Measurements from ENCODE around the gene LAMA5.

LAMA5 gene

GRCh38 chr20:62365814-62366369 lies 1.2 kb downstream of the LAMA5 start:
- Histone ChIP-seq H3K4me3 (IDR thresholded peaks at IDR 0.05; ENCODE audit: insufficient read depth, low read depth, low read length) (no peak overlapping the region), H3K27me3 (ENCODE audit: insufficient read depth, low read depth) (peaks cover 16% of the 10 kb centered on the region), H4K20me1 (ENCODE audit: insufficient read depth) (no peaks in the 10 kb centered on the region), H3K4me1 (ENCODE audit: low read depth, poor library complexity, severe bottlenecking) (peaks cover 32% of the 10 kb centered on the region), H2AFZ (ENCODE audit: low read depth) (peak overlapping the region; percentile 82; the same call in 1 of the 2 replicates), H3K27ac (no peak overlapping the region), H3K4me2 (peak overlapping the region; percentile 90), H3K36me3 (ENCODE audit: insufficient read depth) (no peaks in the 10 kb centered on the region), H3K9ac (peak overlapping the region; percentile 58; the same call in 1 of the 2 replicates), H3K79me2 (ENCODE audit: insufficient read depth, low read depth) (no peaks in the 10 kb centered on the region; the same call in 1 of the 2 replicates)
- no peak for TF ChIP-seq CTCF (conservative IDR thresholded peaks at IDR 0.05; ENCODE audit: low read depth, low read length)

DNA sequence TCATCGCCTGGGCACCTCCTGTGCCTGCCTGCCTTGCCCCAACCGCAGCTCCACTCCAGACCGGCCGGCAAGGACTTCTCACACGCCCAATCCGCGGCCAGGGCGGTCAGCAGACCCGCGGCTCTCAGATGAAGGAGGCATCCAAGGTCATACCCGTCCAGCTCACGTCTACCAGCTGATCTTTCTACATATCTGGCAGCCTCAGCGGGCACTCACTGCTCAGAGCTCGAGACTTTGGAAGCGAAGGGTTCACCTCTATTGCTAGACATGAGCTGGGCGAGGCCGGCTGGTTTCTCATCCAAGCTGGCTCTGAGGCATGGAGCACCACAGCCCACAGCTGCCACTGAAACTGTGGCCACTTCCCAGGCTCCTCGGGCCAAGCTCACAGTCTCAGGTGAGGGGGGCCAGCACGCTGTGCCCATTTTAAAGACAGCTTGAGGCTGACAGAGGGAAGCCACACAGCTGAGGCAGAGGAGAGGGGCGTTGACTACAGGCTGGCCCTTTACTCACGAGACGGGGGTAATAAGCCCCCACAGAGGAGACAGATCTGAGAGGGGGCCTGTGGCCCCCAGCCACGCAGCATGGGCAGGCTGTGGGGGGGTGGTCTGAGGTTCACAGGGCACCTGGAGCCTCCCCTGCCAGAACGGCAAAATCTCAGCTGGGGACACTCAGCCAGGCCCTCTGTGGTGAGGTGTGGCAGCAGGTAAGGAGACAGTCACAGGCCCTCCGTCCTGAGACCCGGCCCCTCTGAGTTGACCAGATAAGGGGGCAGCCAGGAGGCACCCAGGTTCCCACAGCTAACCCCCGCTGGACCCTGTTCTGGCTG lies 2.0 kb downstream of the LAMA5 start:
- TF ChIP-seq CTCF (conservative IDR thresholded peaks at IDR 0.05; ENCODE audit: low read depth, low read length): no peak
- Histone ChIP-seq H3K27me3 (ENCODE audit: insufficient read depth, low read depth) (peaks cover 16% of the 10 kb centered on the region), H3K4me1 (ENCODE audit: low read depth, poor library complexity, severe bottlenecking) (peaks cover 30% of the 10 kb centered on the region), H3K27ac (no peak overlapping the region), H4K20me1 (ENCODE audit: insufficient read depth) (no peaks in the 10 kb centered on the region), H3K4me3 (IDR thresholded peaks at IDR 0.05; ENCODE audit: insufficient read depth, low read depth, low read length) (no peak overlapping the region), H3K79me2 (ENCODE audit: insufficient read depth, low read depth) (no peaks in the 10 kb centered on the region; the same call in 1 of the 2 replicates), H3K36me3 (ENCODE audit: insufficient read depth) (no peaks in the 10 kb centered on the region), H2AFZ (ENCODE audit: low read depth) (no peak overlapping the region), H3K9ac (peak overlapping the region; percentile 58; the same call in 1 of the 2 replicates), H3K4me2 (peak overlapping the region; percentile 90; the same call in 1 of the 2 replicates)

GRCh38 chr20:62363920-62364851 lies 2.9 kb downstream of the LAMA5 start:
- Histone ChIP-seq H3K79me2 (ENCODE audit: insufficient read depth, low read depth) (no peaks in the 10 kb centered on the region; the same call in 1 of the 2 replicates), H3K36me3 (ENCODE audit: insufficient read depth) (no peaks in the 10 kb centered on the region), H3K27ac (no peak overlapping the region), H3K4me3 (IDR thresholded peaks at IDR 0.05; ENCODE audit: insufficient read depth, low read depth, low read length) (no peak overlapping the region), H3K27me3 (ENCODE audit: insufficient read depth, low read depth) (peaks cover 16% of the 10 kb centered on the region), H3K9ac (no peak overlapping the region), H4K20me1 (ENCODE audit: insufficient read depth) (no peaks in the 10 kb centered on the region), H3K4me2 (no peak overlapping the region), H2AFZ (ENCODE audit: low read depth) (no peak overlapping the region), H3K4me1 (ENCODE audit: low read depth, poor library complexity, severe bottlenecking) (peaks cover 26% of the 10 kb centered on the region)
- TF ChIP-seq CTCF (conservative IDR thresholded peaks at IDR 0.05; ENCODE audit: low read depth, low read length): no peak
